Suppressor macrophage treated with lipopolysaccharide for 1 hour (primary cell): ENCODE data around the gene CACNA2D4.

ENCODE experiments used
- DNase-seq, 3 donors: peaks; one replicate each; pipeline ENCODE4 v3.0.0-alpha.2; 2020 to 2022

CACNA2D4 gene

DNA sequence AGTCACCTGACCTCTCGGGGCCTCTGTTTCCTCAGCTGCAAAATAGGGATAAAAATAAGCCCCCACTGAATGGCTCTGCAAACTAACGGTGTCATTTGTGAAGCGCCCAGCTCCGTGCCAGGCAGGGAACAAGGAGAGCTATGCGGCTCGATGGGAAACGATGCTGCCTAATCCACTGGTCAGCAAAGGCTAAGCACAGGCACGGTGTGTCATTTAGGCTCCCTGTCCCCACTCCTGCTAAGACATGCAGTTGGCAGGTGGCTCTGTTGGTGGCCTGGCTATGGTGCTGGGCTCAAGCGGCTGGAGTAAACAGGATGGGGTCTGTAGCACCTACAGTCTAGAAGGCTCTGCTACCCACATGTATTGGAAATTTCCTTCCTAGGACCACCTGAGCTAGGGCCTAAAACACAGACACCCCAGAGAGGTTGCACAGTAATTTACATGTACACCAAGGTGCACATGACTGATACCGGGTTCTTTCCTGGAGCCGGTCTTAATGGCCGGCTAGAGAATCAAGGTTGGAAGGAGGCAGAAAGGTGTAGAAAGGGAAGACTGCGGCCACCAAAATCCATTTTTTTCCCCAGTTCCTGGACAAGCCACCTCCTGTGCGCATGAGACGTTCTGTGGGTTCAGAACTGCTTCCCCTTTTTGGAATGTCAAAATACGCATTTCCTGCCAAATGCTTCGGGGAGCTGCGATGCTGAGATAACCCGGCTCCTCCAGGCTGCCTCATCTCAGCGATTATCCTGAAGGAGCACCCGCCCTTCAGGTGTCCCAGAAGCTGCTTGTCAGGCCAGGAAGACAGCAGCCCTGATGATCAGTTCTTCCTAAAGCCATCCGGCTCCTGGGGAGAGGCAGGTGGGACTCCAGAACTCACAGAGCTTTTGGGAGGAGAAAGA is 1.0 kb downstream of the CACNA2D4 start:
- DNase-seq, result peak; percentile 78 to 83 (median 78)

DNA sequence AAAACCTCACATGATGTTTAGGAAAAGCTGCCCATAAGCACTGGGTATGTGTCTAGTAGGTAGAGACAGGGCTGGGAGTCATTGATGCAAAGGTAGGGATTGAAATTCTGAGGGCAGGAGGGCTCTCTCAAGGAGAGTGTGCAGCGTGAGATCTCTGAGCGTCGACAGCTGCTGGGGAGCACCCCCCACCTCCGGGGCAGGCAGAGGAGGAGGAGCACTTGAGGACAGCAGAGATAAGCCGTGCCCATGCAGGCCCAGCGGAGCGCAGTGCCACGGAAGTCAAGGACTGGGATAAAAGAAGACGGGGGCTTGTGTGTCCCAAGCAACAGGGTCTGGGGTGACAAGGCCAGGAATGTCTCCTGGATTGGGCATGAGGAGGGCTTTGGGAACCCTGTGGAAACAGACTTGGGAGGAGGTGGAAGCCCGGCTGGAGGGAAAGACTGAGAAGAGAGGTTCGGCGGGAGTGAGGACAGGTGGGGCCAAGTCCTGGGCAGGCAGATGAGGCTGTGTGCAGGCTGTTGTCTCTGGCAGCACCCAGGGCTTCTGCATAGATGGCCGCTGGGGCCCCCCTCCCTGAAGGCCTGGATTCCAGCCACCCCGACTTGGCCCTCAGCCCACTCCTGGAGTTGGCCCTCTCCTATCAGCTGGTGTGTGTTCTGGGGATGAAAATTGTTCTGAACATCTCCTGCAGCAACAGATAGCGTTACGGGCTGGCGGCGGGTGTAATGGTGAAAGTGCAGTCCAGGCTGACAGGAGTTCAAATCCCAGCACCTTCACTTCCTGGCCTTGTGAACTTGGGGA is 1.9 kb downstream of the CACNA2D4 start:
- no peak for DNase-seq

DNA sequence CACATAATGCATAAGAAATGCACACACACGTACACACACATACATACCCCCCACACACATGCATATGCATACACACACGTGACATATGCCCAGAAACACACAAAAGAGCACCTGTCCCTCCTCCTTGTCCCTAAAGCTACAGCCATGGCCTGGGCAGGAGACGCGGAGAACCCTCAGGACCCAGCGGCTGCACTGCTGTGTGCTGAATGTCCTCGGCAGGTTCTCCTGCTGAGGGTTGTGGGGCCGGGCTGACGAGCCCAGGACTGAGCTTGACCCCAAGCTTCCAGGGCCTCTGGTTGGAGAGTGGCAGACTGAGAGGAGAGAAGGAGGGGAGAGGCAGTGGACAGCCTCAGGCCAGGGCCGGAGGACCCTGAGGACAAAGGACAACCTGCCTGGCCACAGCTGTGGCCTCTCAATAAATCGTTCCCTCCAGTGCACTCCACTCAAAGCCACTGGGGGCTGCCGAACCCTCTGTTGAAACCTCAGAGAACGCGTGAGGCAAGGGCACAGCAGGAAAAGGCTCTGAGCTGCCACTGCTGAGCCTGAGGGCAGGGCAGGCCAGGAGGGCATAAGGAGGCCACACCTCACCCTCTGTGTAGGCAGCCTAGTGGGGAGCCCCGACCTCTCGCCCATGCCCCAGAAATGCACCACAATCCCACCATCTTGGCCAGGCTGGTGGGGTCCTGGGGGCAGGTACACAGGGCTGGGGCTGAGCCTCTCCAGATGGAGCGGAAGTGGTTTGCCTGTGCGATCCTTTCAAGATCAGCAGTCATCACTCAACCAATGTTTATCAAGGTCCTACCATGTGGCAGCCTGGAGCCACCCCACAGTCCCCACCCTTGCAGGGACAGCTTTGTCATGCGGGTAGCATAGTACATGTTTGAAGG is 3.1 kb downstream of the CACNA2D4 start:
- DNase-seq, result no peak

DNA sequence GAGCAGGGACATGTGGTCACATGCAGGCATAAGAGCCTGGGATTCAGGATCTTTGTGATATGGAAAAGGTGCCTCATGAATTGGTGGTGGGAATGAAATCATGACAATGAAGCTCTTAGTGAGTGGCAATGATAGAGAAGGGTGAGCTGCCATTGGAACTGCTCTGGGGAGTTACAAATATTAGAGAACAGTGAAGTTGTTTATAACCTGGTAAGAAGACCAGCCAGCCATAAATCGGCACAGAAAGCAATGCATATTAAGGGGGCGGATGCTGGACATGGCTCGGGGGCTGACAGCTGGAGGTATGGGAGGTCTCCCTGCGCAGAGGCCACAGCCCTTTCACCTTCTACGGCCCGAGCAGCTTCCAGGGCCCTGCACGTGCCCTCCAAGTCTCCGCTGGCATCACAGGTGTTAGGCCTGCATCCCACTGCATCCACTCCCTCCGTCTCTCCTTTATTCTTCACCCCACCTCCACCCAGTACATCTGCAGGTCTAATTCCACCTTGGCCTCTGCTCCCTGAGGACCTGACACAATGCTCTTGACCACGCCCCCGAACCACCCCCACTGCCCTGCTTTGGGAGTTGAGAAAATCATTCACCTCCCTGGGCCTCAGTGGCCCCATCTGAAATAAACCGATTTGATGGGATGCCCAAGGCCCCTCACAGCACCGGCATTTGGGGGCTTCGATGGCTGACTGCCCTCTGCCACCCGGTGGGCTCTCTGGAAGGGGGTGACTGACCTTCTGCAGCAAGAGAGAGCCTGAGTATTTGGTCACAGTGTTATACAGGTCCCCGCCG is 4.1 kb downstream of the CACNA2D4 start:
- no peak for DNase-seq

DNA sequence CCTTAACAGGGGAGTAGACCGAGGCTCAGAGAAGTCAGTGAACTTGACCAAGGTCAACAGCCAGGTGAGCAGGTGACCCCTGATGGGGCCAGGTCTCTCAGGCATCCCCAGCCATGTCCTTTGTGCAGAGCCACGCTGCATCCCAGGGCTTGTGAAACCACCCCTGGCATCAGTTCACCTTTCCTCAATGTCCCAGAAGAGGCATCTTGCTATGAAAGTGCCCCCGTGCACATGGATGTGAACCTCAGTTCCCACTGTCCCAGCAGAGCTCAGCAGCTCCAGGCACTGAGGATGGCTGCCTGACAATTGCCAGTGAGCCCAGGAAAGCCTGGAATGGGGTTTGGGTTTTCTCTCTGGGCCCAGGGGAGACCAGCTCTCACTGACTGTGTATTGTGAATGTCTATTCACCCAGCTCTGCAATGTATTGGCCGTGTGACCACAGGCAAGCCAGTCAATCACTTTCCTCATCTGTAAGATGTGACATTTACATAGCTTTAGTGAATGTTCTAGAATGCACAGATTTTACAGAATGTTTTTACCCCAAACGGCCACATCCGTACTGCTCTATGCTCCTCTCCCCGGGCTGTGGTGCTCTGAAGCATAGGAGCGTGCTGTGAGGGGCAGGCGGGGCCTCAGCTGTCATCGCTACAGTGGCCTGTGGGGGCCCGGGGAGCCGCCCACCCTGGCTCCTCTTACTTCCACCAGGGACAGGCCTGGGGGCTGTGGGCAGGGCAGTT is 4.9 kb downstream of the CACNA2D4 start:
- DNase-seq, result no peak

DNA sequence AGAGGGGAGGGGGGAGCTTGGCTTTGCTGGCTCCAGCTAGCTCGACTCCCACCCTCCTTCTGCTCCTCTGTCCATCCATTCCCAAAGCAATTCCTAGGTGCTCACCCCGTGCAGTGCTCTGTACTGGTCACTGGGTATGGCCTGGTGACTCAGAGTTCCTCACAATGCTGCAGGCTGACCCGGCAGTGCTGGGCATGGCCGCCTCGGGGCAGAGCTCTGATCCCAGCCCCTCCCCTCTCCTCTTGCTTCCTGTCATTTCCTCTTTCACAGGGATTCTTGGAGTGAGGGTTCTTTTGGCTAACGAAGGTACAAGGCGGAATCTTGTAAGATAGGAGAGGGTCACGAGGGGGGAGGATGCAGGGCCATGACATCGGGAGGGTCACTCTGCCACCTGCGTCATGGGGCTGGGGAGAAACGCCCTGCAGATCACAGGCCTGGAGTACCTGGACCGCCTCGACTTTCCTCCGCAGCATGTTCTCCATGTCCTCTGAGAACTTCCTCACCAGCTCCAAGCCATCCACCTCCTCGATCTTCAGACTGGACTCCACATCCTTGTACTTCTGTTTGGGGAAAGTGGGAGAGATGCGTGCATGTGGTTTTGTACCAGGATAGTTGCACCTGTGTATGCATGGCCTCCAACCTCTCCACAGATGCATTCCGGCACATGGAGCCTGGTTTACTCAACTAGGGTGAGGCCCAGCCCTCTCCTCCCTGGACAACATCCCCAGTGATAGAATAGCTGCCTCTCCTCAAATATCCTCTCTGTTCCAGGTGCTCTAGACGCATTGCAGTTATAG is 5.7 kb downstream of the CACNA2D4 start:
- peak in 1 of 3 donors; percentile 45 for DNase-seq

DNA sequence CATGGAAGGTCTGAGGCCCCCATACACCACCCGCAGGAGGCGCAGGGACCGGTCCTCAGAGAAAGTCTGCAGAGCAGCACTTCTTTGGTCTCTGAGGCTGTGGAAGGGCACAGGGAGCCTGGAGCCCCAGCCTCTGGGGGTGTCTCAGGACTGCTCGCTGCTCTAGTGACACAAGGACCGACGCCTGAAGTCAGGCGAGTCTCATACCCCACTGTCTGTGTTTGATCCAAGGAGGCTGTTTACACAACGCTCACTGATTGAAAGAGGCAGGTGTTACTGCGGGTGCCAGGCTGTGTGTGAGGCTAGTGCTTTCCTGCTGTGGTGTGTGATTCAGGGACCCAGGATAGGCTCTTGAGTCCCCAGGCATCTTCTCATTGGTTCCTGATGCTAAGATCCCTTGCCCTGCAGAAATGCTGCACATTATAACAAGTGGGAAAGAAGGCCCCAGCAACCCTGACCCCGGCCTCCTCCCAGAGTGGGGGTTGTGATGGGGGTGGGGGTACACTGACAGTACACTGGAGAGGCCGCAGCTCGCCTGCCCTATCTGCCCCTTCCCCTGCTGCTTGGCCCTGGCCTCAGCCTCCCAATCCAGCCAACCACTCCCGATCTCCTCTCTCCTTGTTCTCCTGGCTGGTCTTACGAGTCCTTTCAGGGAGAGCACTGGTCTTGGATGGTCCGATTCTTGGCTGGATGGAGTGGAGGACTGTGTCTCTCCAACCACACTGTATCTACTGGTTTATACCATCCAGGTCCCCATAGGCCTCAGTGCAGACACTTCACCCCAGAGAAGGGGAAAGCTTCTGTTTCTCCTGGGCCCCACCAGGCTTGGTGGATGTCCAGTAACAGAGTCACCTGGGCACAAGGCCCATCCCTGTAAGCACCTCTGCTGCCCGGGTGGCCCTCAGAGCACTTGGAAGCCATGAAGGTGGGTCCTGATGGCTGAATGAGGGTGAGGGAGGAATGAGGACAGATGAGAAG is 6.6 kb downstream of the CACNA2D4 start:
- no peak for DNase-seq

DNA sequence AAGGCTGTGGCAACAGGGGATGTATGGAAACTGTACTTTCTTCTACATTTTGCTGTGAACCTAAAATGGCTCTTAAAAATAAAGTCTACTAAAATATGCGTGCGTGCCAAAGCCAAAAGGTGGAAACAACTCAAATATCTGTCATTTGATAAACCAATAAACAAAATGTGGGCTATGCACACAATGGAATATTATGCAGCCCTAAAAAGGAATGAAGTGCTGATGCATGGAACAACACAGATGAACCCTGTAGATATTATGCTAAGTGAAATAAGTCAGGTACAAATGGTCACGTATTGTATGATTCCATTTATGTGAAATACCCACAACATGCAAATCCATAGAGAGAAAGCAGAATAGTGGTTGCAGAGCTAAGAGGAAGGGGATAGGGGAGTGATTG is 8.0 kb downstream of the CACNA2D4 start:
- no peak for DNase-seq

DNA sequence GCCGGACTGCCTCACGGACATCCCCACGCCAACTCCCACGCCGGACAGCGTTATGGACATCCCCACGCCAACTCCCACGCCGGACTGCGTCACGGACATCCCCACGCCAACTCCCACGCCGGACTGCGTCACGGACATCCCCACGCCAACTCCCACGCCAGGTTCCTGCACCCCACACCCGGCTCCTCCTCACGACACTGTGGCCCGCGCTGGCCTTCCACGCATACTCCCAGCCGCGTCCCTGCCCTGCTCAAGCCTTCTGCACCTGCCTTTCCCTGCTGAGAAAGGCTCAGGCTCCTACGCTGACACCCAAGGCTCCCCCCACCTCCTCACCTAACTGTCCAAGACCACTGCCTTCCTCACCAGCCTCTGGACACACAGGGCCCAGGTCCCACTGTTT is 9.7 kb downstream of the CACNA2D4 start:
- DNase-seq, result no peak

DNA sequence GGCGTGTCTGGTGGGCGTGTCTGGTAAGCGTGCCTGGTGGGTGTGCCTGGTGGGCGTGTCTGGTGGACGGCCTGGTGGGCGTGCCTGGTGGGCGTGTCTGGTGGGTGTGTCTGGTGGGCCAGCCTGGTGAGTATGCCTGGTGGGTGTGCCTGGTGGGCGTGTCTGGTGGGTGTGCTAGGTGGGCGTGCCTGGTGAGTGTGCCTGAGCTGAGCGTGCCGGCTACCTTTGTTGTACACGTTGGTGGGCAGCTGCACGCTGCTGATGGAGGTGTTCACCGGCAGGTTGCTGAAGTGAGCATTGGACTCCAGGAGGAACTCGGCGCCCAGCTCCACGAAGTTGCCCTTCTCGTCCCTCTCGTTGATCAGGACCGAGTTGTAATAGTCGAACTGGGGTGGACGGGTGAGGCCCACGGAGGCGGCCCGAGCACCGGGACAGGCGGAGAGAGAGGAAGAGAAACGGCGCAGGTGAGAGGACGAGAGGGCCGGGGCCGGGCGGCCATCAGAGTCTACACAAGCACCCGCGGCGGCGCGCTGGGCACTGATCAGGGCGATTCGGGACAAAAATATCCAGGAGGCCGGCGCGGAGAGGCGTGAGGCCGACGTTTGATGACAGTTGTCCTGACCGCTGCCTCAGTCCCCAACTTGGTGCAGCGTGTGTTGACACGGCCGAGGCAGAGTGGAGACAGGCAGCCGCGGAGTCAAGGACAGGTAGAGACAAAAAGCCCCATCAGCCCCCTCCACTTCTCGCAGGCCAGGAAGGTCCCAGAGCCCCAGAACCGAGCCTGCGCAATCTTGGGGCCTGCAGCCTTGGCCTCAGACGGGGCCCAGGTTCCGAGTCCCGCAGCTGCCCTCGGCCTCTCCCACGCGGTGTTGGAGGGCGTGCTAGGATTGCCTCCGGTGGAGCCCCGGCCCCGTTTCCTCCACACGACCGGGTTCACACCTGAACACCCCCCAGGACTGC is 10.5 kb downstream of the CACNA2D4 start:
- DNase-seq, result no peak

DNA sequence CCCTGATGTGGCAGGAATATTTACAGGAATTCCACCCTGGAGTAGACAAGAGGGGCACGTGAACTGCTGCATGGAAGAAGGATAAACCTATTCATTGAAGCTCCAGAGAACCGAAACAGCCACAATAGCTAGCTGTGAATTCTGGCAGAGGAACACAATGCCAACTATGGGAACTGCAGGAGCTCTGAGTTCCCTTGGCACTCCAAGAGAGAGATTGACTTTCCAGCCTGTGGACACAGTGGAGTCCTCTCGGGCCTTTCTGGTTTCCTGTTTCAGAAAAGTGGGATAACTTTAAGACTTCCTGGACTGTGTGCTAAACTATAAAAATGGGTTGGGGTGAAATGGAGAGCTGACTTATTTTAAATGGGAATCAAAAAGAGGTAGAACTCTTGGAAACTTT is 11.9 kb downstream of the CACNA2D4 start:
- no peak for DNase-seq

DNA sequence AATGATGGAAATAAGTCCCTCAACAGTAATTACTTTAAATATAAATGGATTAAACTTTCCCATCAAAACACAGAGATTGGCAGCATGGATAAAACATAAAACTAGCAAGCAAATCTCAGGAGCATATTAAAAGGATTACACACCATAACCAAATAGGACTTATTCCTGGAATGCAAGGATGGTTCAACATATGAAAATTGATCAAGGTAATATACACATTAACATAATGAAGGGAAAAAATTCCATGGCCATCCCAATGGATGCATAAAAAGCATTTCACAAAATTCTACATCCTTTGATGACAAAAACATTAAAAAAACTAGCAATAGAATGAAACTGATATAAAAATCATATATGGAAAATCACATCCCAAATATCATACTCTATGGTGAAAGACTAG is 13.6 kb downstream of the CACNA2D4 start:
- no peak for DNase-seq

DNA sequence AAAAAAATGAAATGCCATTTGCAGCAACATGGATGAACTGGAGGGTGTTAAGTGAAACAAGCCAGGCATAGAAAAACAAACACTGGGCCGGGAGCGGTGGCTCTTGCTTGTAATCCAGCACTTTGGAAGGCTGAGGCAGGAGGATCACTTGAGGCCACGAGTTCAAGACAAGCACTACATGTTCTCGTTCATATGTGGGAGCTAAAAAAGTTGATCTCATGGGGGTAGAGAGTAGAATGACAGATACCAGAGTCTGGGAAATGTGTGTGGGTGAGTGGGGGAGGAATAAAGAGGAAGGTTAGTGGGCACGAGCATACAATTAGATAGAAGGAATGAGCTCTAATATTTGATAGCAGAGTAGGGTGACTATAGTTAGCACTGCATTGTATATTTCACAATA is 21.5 kb downstream of the CACNA2D4 start:
- DNase-seq, result no peak

DNA sequence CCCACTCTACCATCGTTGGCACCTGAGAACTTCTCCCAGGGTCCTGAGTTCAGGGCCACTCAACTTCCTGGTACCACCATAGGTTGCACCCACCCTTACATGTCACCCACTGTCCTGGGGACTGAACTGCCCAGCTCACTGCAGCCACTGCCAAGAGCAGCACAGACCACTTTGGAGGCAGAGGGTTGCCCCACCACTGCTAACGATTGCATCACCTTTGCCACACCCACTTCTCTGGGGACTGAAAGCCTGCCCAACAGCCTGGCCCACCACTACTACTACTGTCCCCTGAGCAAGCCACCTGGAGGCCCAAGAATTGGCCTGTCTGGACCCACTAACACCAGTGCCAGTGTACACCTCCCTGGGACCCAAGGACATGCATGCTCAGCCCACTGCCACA is 27.6 kb downstream of the CACNA2D4 start:
- DNase-seq, result no peak

DNA sequence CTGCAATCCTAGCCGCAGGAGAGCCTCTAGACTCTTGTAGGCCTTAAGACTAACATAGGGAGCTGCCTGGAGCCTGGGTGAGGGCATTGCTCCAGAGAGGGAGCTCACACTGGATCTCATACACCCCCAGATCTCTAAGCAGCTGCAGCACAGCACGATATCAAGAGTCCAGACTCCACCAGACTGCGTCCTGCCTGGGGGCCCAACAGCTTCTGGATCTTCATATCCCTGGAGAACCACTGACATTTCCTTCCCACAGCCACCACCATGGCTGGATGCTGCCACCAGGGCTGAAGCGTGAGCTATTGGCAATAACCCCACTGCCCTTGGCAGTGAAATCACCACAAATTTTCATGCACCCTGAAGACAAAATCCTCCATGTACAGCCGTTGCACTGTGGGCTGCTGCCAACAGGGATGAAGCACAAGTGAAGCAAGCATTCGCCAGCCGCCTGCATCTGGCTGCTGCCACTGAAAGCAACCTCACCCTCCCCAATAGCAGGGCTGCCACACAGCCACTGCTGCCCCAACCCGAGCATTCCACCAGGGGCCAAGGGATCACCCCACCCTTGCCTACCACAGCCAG is 28.2 kb downstream of the CACNA2D4 start:
- DNase-seq, result no peak

DNA sequence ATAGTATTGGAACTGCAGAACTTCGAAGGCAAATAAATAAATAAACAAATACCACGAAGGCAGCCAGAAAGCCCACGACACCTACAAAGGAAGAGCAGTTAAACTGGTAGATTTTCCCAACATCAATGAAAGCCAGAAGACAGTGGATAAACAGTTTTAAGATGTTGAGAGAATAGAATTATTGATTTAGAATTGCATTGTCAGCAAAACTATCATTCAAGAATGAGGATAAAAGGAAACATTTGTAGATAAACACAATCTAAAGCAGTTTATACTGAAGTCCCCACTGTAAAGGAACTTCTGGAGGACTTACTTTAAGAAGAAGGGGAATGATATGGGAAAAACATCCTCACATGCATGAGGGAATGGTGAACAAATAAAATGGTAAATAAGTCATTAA is 29.5 kb downstream of the CACNA2D4 start:
- DNase-seq, result no peak

DNA sequence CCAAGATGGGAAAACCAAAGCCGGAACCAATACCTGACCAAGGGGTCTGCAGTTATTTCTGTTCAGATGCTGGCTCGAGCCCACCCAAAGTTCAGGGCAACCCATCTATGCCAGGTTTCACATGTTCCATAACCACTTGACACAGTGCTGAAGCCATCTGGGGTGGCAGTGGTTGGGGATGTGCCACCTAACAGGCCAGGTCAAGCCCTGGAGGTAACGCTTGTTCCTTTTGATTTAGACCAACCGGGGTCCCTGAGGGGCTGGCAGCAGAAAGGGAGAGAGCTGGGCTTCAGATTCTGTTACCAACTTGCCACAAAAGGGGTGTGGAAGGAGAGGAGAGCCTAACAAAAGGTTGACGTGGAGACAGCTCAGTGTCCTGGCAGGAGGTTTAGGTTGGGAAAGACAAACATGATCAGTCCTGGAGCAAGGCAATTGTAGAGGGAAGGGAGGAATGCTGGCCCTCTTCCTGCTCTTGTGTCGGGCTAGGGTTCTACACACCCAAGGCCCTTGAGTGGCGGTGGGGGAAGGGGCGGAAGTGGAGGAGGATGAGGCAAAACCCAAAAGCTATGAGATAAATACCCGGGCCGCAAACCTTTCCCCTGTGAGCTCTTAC is 31.9 kb downstream of the CACNA2D4 start:
- no peak for DNase-seq
